Measurements from ENCODE around the gene CCDC181. TPM values are rescaled to one million over a fixed set of nuclear protein-coding genes. Genes with fewer than 3 reads are reported as not detected.

Gene CCDC181
- total and polyA plus RNA-seq, 2 of the 8 experiments (the other 6 are each of a cell fraction or from before 2014, with no cell fraction given), result 1.2 to 3.7 TPM

DNA sequence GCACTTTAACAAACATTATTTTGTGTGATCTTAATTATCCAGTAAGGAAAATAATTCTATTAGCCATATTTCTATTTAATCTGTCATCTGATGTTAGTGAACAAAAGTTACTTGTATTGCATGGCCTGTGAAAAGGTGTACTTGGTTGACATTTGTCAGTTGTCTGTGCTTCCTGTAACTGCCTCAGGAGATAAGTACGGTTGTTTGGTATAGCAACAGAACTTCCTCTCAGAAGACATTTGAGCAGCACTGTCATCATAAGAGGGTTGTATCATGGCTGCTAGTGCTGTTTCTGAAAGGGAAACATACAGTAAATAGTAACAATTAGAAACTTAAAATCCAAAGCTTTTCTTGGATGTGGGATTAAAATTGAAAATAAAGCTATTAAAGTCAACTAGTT, 55.9 kb downstream of the CCDC181 start (continued):
- TF ChIP-seq BRCA1 (IDR thresholded peaks at IDR 0.05; ENCODE audit: low read depth, low read length) (no peak), JUN (IDR thresholded peaks at IDR 0.05; ENCODE audit: low read depth, low read length) (no peak)
